Activated T-helper 1 cell treated with anti-CD3 and anti-CD28 coated beads, Interleukin-12 subunit alpha, Interleukin-12 subunit beta, Interleukin-2, Interleukin-4 antibody, amounts not matched to agents 30 ng/mL and 10 ng/mL and 1 ng/mL, durations not matched to agents 14 hours and 24 hours and 36 hours (primary cell): ENCODE measurements around the gene EOMES. TPM values are rescaled to one million over a fixed set of nuclear protein-coding genes. Genes with fewer than 3 reads are reported as not detected.
A peak's percentile ranks its signal among the peaks of the same experiment; 100 is the strongest.

Experiments used
- DNase-seq: peaks from one replicate; pipeline ENCODE4 v3.0.0; 2021; ENCODE audit warnings: low spot score
- H3K27ac Mint-ChIP-seq: one replicate; pipeline ENCODE4 v1.8.0; 2021; ENCODE audit warnings: mild to moderate bottlenecking, mixed read lengths
- H3K27me3 Mint-ChIP-seq: one replicate; pipeline ENCODE4 v1.8.0; 2022; ENCODE audit warnings: mild to moderate bottlenecking, moderate library complexity, mixed read lengths; ENCODE audit not compliant: insufficient read depth
- H3K36me3 Mint-ChIP-seq: one replicate; pipeline ENCODE4 v1.8.0; 2021; ENCODE audit warnings: low read depth, mixed read lengths
- H3K4me1 Mint-ChIP-seq: one replicate; pipeline ENCODE4 v1.8.0; 2021; ENCODE audit warnings: low read depth, mixed read lengths
- H3K4me3 Mint-ChIP-seq: one replicate; pipeline ENCODE4 v1.8.0; 2021; ENCODE audit warnings: mild to moderate bottlenecking, moderate library complexity, mixed read lengths
- H3K9me3 Mint-ChIP-seq: one replicate; pipeline ENCODE4 v1.8.0; 2021; ENCODE audit warnings: mixed read lengths
- intact Hi-C: fragments of 100-400 bp; cut with micrococcal nuclease; formaldehyde crosslinking; loops from one replicate; pipeline ENCODE4 v1.15.1; 2024
- total RNA-seq: library from RNA; stranded (reverse); gene quantifications from 2 replicates; pipeline ENCODE4 v1.2.3, GENCODE V29; 2022

EOMES gene
- total RNA-seq, 1 donor from 2014 or later: 29.6 TPM

DNA sequence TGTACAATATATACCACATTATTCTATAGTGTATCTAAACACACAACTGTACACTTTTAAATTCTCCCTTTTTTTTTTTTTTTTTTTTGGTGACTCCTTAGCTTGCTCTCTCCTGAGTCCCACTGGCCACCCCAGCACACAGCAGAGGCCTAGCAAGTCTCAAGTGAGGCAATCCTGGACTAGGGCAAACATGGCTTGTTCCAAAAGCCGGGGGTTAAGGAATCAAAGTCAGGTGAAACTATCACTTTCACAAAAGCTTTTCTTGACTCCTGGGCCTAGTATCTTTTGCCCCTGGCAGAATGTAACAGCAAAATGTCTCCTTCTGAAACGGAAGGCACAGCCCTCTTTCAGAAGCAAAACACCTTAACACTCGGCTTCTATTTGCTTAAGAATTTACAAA lies 5.8 kb downstream of the EOMES start:
- H3K9me3 Mint-ChIP-seq: no peaks in the 10 kb centered on the region
- H3K27ac Mint-ChIP-seq: no peak overlapping the region
- H3K4me3 Mint-ChIP-seq: no peak overlapping the region
- peaks cover 31% of the 10 kb centered on the region for H3K36me3 Mint-ChIP-seq
- H3K27me3 Mint-ChIP-seq: peaks cover 67% of the 10 kb centered on the region
- no peak for DNase-seq
- intact Hi-C loops: loop anchor here (5.0 kb wide), 1 partner anchor 861 kb away; no protein-coding TSS in a partner anchor
- H3K4me1 Mint-ChIP-seq: peaks cover 51% of the 10 kb centered on the region

DNA sequence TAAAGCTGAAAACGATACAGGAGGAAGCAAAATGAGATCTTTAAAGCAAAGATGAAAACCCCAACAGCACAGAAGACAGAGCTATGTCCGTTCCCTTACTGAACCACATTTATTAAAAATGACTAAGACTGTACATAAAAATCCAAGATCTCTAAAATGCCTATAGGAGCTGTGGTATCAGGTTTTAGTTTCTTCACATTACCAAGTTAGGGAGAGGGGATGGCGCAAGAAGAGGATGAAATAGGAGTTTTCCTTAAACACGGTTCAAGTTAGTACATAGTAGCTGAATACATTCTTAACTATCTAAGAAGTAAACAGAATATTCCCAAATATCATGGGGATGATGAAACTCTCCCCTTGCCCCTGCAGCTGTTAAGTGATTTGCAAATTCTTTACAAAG lies 6.3 kb downstream of the EOMES start:
- H3K9me3 Mint-ChIP-seq: no peaks in the 10 kb centered on the region
- peak overlapping the region; percentile 6 for H3K4me3 Mint-ChIP-seq
- intact Hi-C loops: loop anchor here (5.0 kb wide), 1 partner anchor 861 kb away; no protein-coding TSS in a partner anchor
- no peak for DNase-seq
- H3K27me3 Mint-ChIP-seq: peaks cover 65% of the 10 kb centered on the region
- H3K4me1 Mint-ChIP-seq: peaks cover 47% of the 10 kb centered on the region
- H3K36me3 Mint-ChIP-seq: peaks cover 31% of the 10 kb centered on the region
- H3K27ac Mint-ChIP-seq: no peak overlapping the region

DNA sequence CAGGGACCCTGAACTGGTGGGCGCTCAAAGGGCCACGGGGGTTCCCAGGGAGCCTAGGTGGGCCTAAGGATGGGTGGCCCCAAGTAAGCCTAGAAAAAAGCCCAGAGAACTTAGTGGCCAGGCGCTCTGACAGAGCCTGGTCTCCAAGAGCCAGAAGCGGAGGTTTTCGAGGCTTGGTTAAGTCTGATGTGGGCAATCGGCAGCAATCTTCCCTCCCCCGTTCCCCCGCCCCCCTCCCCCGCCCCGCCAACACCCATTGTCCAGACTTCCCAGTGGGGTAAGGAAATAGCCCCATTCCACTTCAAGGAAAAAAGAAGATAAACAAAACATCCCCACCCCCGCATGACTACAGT lies 6.7 kb downstream of the EOMES start:
- H3K4me3 Mint-ChIP-seq: peak overlapping the region; percentile 6

GRCh38 chr3:27714692-27715453 lies 7.2 kb downstream of the EOMES start:
- H3K4me1 Mint-ChIP-seq: peaks cover 44% of the 10 kb centered on the region
- no peaks in the 10 kb centered on the region for H3K9me3 Mint-ChIP-seq
- peak overlapping the region; percentile 72 for H3K27ac Mint-ChIP-seq
- DNase-seq: no peak
- peak overlapping the region; percentile 90 for H3K4me3 Mint-ChIP-seq
- peaks cover 61% of the 10 kb centered on the region for H3K27me3 Mint-ChIP-seq
- H3K36me3 Mint-ChIP-seq: peaks cover 28% of the 10 kb centered on the region
- intact Hi-C loops: loop anchor here (5.0 kb wide), 2 partner anchors 457 to 862 kb away; no protein-coding TSS in a partner anchor

More for the DNA sequence above, 6.7 kb downstream of the EOMES start:
- Mint-ChIP-seq H3K27me3 (peaks cover 60% of the 10 kb centered on the region), H3K4me1 (peaks cover 44% of the 10 kb centered on the region), H3K27ac (no peak overlapping the region), H3K9me3 (no peaks in the 10 kb centered on the region), H3K36me3 (peaks cover 31% of the 10 kb centered on the region)
- intact Hi-C loops: loop anchor here (5.0 kb wide), 1 partner anchor 862 kb away; no protein-coding TSS in a partner anchor
- DNase-seq: no peak

DNA sequence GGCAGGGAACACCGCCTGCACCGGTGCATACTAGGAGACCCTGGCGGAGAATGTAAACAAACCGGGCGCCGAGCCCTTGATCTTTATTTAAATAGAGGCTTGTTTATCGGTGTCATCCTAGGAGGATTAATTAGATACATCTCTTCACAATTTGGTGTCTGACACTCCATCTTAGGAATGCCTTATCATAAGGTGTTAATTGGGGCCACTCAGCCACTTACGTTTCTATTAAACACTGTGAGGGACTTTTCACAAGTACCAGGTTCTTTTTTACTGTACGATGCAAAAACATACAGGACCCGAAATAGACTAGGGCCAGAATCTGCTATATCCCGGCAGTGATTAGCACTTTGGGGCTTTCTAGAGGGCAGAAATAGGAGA lies 8.0 kb downstream of the EOMES start:
- Mint-ChIP-seq H3K9me3 (no peaks in the 10 kb centered on the region), H3K27ac (peak overlapping the region; percentile 72), H3K4me1 (peaks cover 38% of the 10 kb centered on the region), H3K27me3 (peaks cover 61% of the 10 kb centered on the region), H3K36me3 (peaks cover 20% of the 10 kb centered on the region), H3K4me3 (peak overlapping the region; percentile 90)
- intact Hi-C loops: loop anchor here (5.0 kb wide), 1 partner anchor 458 kb away; no protein-coding TSS in a partner anchor
- DNase-seq: no peak

GRCh38 chr3:27713435-27714145 lies 8.5 kb downstream of the EOMES start:
- Mint-ChIP-seq H3K9me3 (no peaks in the 10 kb centered on the region), H3K36me3 (peaks cover 16% of the 10 kb centered on the region), H3K4me1 (peaks cover 37% of the 10 kb centered on the region), H3K27me3 (peaks cover 55% of the 10 kb centered on the region), H3K4me3 (peak overlapping the region; percentile 90), H3K27ac (peak overlapping the region; percentile 72)
- intact Hi-C loops: loop anchor here (2.0 to 5.0 kb wide), 5 partner anchors 187 to 953 kb away; partner anchors contain the start of gene CMC1
- no peak for DNase-seq

GRCh38 chr3:27713078-27713423 lies 9.1 kb downstream of the EOMES start:
- H3K36me3 Mint-ChIP-seq: peaks cover 13% of the 10 kb centered on the region
- DNase-seq: no peak
- H3K9me3 Mint-ChIP-seq: no peaks in the 10 kb centered on the region
- intact Hi-C loops: loop anchor here (2.0 to 5.0 kb wide), 5 partner anchors 188 to 954 kb away; partner anchors contain the start of gene CMC1
- peaks cover 51% of the 10 kb centered on the region for H3K27me3 Mint-ChIP-seq
- H3K4me1 Mint-ChIP-seq: peaks cover 32% of the 10 kb centered on the region
- H3K27ac Mint-ChIP-seq: peak overlapping the region; percentile 91
- H3K4me3 Mint-ChIP-seq: peak overlapping the region; percentile 90

GRCh38 chr3:27712136-27713077 lies 9.7 kb downstream of the EOMES start:
- Mint-ChIP-seq H3K27me3 (peaks cover 45% of the 10 kb centered on the region), H3K4me1 (peaks cover 32% of the 10 kb centered on the region), H3K27ac (peak overlapping the region; percentile 91), H3K36me3 (peaks cover 11% of the 10 kb centered on the region), H3K9me3 (no peaks in the 10 kb centered on the region), H3K4me3 (peak overlapping the region; percentile 90)
- DNase-seq: peak; percentile 75
- intact Hi-C loops: loop anchor here (1.0 to 5.0 kb wide), 10 partner anchors 10 to 954 kb away; partner anchors contain the start of genes CMC1 and EOMES

GRCh38 chr3:27708250-27708649 lies 13.9 kb downstream of the EOMES start:
- no peak for DNase-seq
- peaks cover 40% of the 10 kb centered on the region for H3K27me3 Mint-ChIP-seq
- H3K4me1 Mint-ChIP-seq: peaks cover 13% of the 10 kb centered on the region
- no peak overlapping the region for H3K4me3 Mint-ChIP-seq
- intact Hi-C loops: no loop called here
- H3K9me3 Mint-ChIP-seq: no peaks in the 10 kb centered on the region
- peaks cover 1% of the 10 kb centered on the region for H3K36me3 Mint-ChIP-seq
- no peak overlapping the region for H3K27ac Mint-ChIP-seq

DNA sequence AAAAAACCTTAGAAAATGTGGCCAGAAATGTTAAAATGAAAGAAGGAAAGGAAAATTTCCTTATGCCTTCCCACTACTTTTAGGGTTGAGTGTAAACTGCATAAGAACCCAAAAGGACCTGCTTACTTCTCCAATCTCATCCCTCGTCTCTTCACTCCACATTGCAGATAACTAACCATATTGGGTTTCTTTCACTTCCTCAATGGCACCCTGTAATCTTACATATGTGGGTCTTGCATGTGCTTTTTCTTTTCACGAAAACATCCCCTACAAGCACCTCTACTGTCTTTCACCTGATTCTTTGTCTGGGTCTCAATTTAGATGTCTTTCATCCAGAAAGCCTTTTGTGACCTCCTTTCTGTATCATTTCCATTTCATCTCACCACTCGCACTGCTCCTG lies 23.1 kb downstream of the EOMES start:
- no peaks in the 10 kb centered on the region for H3K36me3 Mint-ChIP-seq
- no peaks in the 10 kb centered on the region for H3K4me1 Mint-ChIP-seq
- H3K27ac Mint-ChIP-seq: no peak overlapping the region
- no peak for DNase-seq
- peaks cover 6% of the 10 kb centered on the region for H3K9me3 Mint-ChIP-seq
- intact Hi-C loops: no loop called here
- peaks cover 10% of the 10 kb centered on the region for H3K27me3 Mint-ChIP-seq
- no peak overlapping the region for H3K4me3 Mint-ChIP-seq

DNA sequence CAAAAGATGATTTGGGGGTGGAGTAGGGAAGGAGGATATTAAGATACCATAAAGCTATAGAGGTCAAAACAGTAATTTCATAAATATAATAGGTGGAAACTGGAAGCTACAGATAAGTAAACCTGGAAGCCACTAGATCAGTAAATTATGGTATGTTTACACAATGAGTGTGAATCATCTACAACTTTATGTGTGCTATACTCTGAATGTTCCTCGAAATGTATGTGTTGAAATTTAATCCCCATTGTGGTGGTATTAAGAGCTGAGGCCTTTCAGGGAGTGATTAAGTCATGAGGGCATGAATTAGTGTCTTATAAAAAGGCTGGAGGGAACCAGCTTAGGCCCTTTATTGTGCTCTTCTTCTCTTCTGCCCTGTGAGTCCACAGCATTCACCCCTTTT lies 25.2 kb downstream of the EOMES start:
- Mint-ChIP-seq H3K9me3 (peaks cover 6% of the 10 kb centered on the region), H3K27me3 (peaks cover 10% of the 10 kb centered on the region), H3K36me3 (no peaks in the 10 kb centered on the region), H3K4me3 (no peak overlapping the region), H3K27ac (no peak overlapping the region), H3K4me1 (no peaks in the 10 kb centered on the region)
- DNase-seq: no peak
- intact Hi-C loops: no loop called here

- Mint-ChIP-seq H3K27me3 (peaks cover 14% of the 10 kb centered on the region), H3K4me3 (no peak overlapping the region), H3K9me3 (peaks cover 10% of the 10 kb centered on the region), H3K4me1 (no peaks in the 10 kb centered on the region), H3K27ac (no peak overlapping the region), H3K36me3 (no peaks in the 10 kb centered on the region)
- DNase-seq: no peak
- intact Hi-C loops: no loop called here
These were observed 26.5 kb downstream of the EOMES start for GRCh38 chr3:27695636-27696035.
